BE2C (cell line): Measurements from ENCODE around the gene MYOF.

Experiments used
- DNase-seq: peaks from one replicate; pipeline ENCODE4 v3.0.0-alpha.2; 2020
- H3K27me3 ChIP-seq: fragments of 250-450 bp; sonication (Bioruptor Pico); 2 replicates; pipeline ENCODE4 v1.5.1; 2020; ENCODE audit warnings: mild to moderate bottlenecking
- H3K36me3 ChIP-seq: fragments of 250-450 bp; sonication (Bioruptor Pico); 2 replicates; pipeline ENCODE4 v1.5.1; 2020; ENCODE audit warnings: mild to moderate bottlenecking
- H3K4me1 ChIP-seq: fragments of 250-450 bp; sonication (Bioruptor Pico); 2 replicates; pipeline ENCODE4 v1.5.1; 2020
- H3K4me3 ChIP-seq: 2 replicates; pipeline ENCODE4 v1.5.1; 2011; ENCODE audit warnings: low read depth, low read length
- H3K9me3 ChIP-seq: fragments of 250-450 bp; sonication (Bioruptor Pico); 2 replicates; pipeline ENCODE4 v1.5.1; 2020
- CTCF ChIP-seq: IDR thresholded peaks from 2 replicates; pipeline ENCODE4 v1.5.1; 2012; ENCODE audit warnings: mild to moderate bottlenecking, low read depth, low read length

The MYOF gene

GRCh38 chr10:93313798-93314197 is 168.3 kb downstream of the MYOF start:
- TF ChIP-seq CTCF: no peak
- Histone ChIP-seq H3K27me3 (no peaks in the 10 kb centered on the region), H3K9me3 (no peaks in the 10 kb centered on the region), H3K4me1 (no peaks in the 10 kb centered on the region), H3K36me3 (no peaks in the 10 kb centered on the region), H3K4me3 (no peak overlapping the region)
- no peak for DNase-seq

GRCh38 chr10:93309062-93309461 is 173.1 kb downstream of the MYOF start:
- no peaks in the 10 kb centered on the region for H3K9me3 ChIP-seq
- peak; percentile 15 for DNase-seq
- no peak overlapping the region for H3K4me3 ChIP-seq
- TF ChIP-seq CTCF: no peak
- no peaks in the 10 kb centered on the region for H3K4me1 ChIP-seq
- H3K36me3 ChIP-seq: no peaks in the 10 kb centered on the region
- H3K27me3 ChIP-seq: no peaks in the 10 kb centered on the region

GRCh38 chr10:93305122-93305521 is 177.0 kb downstream of the MYOF start:
- no peak for DNase-seq
- TF ChIP-seq CTCF: no peak
- Histone ChIP-seq H3K36me3 (no peaks in the 10 kb centered on the region), H3K4me1 (no peaks in the 10 kb centered on the region), H3K27me3 (peaks cover 5% of the 10 kb centered on the region; the same call in 1 of the 2 replicates), H3K9me3 (no peaks in the 10 kb centered on the region), H3K4me3 (no peak overlapping the region)

GRCh38 chr10:93300981-93301380 is 181.2 kb downstream of the MYOF start:
- H3K4me3 ChIP-seq: no peak overlapping the region
- H3K36me3 ChIP-seq: no peaks in the 10 kb centered on the region
- H3K9me3 ChIP-seq: no peaks in the 10 kb centered on the region
- no peaks in the 10 kb centered on the region for H3K4me1 ChIP-seq
- TF ChIP-seq CTCF: no peak
- peaks cover 11% of the 10 kb centered on the region; the same call in 1 of the 2 replicates for H3K27me3 ChIP-seq
- no peak for DNase-seq

- no peak for DNase-seq
- H3K27me3 ChIP-seq: peaks cover 11% of the 10 kb centered on the region; the same call in 1 of the 2 replicates
These were observed 181.7 kb downstream of the MYOF start for GRCh38 chr10:93300288-93300917.

More at GRCh38 chr10:93300288-93300917, 181.7 kb downstream of the MYOF start:
- TF ChIP-seq CTCF: no peak
- Histone ChIP-seq H3K9me3 (no peaks in the 10 kb centered on the region), H3K4me1 (no peaks in the 10 kb centered on the region), H3K36me3 (no peaks in the 10 kb centered on the region), H3K4me3 (no peak overlapping the region)
